SKM-1 treated with dmso at 0.1 percent for 144 hours (cell line): ENCODE data around the gene EOLA2.
"Not testable (repeated sequence)": the region's sequence is repeated elsewhere in the genome, so short reads cannot be mapped to it uniquely, and the experiment has no call there.

ENCODE experiments used
- DNase-seq: peaks from one replicate; lab custom pipeline; 2025; ENCODE audit not compliant: unreplicated experiment; lab: John Stamatoyannopoulos, UW

Gene EOLA2

DNA sequence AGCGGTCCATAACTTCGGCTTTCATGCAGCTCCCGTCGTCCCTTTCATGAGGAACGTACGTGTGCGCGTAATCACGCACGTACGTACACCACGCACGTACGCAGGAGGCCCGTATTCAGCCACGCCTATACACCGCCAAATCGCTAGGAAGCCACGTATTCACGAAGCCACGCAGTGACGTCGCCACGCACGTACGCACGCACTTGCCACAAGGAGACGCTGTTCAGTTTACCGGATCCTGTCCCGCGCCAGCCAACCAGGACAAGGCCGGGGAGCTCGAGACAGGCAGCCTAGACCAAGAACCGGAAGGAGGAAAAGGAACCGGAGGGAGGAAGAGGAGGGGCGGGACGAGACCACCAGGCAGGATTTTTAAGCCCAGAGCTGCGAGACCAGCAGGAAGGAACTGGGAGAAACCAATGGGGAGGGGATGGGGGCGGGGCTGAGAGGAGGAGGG lies at the start of gene EOLA2:
EOLA2 (minus strand) TSS at position 65 of the 454 bp plus-strand sequence. CDS start 4,617 bp downstream, outside the sequence.
- DNase-seq, result peak; percentile 86

DNA sequence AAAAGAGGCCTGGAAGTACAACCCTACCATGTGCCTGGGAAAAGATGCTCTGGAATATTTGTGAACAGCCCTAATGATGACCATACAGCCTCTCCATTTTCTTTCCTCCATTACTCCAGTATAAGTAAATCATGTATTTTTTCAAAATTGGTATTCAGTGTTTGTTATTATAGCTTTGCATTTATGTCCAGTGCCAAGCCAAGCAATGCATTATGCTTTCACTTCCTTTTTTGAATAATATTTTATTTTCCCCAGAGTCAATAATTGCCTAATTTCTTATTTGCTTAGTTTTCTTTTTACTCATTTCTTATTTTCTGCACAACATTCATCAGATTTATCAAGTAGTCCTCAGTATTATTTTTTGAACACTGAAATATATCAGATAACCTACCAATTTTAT lies 49.3 kb upstream of the EOLA2 start:
- DNase-seq, result no peak

GRCh38 chrX:149984411-149984810 lies 46.1 kb upstream of the EOLA2 start:
- no peak for DNase-seq

- no peak for DNase-seq
Observed at GRCh38 chrX:149982310-149982709, 44.0 kb upstream of the EOLA2 start.

- no peak for DNase-seq
Observed at GRCh38 chrX:149979126-149979644, 40.9 kb upstream of the EOLA2 start.

DNA sequence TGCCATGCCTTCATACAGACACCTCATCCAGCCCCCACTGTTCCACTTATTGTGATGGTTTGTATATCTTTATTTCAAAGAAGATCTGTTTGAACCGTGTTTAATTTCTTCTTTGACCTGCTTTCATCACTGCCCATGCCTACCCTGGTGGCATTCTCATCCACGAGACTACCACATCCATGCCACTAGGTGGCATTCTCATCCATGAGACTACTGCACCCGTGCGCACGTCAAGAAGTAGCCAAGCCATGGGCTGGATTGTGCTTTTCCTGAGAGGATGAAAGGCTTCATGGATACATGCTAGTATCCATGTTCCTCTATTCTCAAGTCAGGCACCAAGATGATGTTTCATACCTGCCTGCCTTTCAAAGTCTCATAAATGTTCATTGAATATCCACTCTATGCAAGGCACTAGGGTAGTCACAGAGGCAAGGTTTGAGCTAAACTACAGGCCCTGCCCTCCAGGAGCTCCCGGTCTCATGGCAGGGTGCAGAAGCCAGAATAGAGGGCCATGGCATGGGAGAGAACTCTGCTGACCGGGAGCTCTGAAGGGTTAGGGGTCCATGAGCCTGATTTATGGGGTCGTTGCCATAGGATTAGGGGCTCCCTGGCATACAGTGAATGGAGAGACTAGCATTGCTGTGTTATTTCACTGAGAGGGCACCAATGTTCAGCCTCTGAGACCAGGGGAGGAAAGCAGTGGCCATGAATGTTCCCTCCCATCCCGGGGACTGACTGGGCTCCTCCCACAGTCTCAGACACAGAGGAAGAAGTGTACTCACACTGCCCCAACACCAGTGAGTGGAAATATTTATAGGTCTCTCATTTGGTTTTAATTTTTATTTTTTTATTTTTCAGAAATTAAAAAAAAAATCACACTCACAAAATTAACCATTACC lies 24.8 kb upstream of the EOLA2 start:
- DNase-seq, result no peak

DNA sequence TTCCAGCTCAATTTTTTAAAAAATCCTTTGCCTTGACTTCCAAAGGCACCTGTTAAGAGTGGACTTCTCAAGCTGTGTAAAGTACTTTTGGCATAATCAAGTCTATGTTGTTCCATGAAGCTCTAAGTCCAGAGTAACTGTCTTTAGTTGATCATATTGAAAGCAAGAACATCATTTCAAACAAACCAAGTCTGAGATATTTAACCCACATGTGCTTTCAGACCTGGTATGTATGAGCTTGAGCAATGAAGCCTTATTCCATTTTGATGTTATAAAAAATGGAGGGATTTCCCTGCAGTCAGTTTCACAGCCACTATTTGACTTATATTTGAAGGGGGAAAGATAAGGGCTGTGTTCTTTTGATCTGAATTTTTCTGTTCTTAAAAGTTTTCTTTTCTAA lies 23.7 kb upstream of the EOLA2 start:
- DNase-seq, result no peak

GRCh38 chrX:149961572-149961971 lies 23.3 kb upstream of the EOLA2 start:
- DNase-seq, result no peak

GRCh38 chrX:149950681-149951080 lies 12.4 kb upstream of the EOLA2 start:
- DNase-seq, result no peak

DNA sequence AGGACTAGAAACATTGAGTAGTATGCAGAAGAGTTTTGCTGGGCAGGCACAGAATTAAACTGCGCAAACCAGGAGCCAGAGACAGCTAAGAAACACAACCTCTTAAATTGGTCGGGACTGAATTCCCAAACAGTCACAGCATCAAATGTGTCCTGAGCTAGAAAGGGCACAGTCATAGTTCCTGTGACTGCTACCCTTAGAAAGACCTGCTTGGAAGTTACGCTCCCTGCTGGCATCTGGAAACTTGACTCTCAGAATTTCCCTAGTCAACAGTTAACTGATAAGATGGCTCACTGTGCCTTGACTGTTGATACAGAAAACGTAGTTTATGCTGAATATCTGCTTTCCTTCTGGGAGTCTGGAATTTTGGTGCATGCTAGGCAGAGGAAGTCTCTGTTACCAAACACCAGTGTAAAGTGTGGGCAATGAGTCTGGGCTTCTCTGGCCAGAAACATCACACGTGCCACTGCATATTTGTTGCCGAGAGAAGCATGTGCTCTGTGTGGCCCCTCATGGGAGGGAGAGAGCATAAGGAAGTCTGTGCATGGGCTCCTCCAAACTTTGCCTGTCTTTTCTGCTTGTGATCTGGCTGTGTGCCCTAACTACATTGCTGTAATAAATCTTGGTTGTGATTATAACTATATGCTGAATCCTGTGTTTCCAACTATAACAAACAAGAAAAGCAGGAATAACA lies 11.6 kb upstream of the EOLA2 start:
- no peak for DNase-seq

- no peak for DNase-seq
Observed at GRCh38 chrX:149948016-149948415, 9.7 kb upstream of the EOLA2 start.

DNA sequence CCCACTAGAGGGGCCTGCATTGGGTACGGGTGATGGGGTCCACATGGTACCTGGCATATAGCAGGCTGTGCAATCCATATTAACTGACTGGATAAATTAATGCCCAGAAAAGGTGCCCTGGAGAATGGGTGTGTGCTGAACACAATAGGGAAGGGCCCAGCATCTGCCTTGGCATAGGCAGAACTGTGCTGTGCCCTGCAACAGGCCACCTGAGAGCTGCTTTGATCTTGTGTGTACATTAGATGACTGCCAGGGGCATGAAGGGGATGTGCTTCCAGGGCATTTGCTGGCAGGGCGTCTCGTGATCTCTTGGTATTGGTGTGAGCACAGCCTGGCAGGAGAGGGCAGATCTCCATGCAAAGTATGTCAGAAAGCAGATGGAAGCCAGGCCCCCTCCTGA lies 8.6 kb upstream of the EOLA2 start:
- DNase-seq, result not testable (repeated sequence)

GRCh38 chrX:149945820-149946219 lies 7.5 kb upstream of the EOLA2 start:
- DNase-seq, result not testable (repeated sequence)

- DNase-seq, result not testable (repeated sequence)
Observed at GRCh38 chrX:149945087-149945670, 6.9 kb upstream of the EOLA2 start.

DNA sequence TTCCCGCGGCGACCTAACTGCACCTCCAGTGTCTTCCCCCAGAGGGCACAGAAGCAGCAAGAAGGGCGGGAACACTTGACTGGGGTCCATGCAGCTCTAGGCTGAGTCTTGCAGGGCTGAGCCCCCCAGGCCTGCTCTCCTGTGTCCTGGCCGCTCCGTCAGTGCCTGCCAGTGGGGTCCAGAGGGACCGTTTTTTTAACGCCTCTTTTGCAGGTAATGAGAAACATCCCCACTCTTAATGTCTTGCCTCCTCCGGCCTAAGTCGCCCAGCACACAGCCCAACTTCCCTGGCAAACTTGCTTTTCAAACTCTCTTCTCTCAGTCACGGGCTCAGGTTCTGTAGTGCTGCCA lies 2.4 kb upstream of the EOLA2 start:
- DNase-seq, result not testable (repeated sequence)

GRCh38 chrX:149939905-149940673 lies 1.8 kb upstream of the EOLA2 start:
- peak; percentile 83 for DNase-seq

- no peak for DNase-seq
Observed at GRCh38 chrX:149939655-149939904, 1.3 kb upstream of the EOLA2 start.

DNA sequence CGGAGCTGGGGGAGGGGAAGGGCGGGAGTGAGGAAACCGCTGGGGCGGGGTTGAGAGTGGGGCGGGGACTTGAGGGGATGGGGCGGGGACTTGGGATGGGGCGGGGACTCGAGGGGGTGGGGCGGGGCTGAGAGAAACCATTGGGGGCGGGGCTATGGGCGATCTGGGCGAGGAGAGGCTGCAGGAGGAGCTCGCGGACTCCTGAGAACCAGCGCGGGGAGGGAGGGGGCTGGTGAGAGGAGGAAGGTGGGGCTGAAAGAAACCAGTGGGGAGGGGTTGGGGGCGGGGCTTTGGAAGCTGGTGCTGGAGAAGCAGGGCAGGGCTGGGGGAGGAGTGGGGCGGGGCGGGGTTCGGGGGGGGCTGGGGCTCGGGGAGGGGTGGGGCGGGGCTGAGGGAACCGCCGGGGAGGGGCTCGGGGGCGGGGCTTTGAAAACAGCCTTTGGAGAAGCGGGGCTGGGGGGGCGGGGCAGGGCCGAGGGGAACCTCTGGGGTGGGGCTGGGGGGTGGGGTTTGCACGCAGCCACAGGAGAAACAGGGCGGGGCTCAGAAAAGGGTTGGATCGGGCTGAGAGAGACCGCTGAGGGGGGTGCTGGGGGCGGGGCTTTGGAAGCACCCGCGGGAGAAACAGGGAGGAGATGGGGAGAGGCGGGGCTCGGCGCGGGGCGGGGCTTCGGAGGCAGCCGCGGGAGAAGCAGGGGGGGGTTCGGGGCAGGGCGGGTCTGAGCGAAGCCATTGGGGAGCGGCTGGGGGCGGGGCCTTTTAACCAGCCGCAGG lies 777 bp upstream of the EOLA2 start:
- DNase-seq, result peak; percentile 62

DNA sequence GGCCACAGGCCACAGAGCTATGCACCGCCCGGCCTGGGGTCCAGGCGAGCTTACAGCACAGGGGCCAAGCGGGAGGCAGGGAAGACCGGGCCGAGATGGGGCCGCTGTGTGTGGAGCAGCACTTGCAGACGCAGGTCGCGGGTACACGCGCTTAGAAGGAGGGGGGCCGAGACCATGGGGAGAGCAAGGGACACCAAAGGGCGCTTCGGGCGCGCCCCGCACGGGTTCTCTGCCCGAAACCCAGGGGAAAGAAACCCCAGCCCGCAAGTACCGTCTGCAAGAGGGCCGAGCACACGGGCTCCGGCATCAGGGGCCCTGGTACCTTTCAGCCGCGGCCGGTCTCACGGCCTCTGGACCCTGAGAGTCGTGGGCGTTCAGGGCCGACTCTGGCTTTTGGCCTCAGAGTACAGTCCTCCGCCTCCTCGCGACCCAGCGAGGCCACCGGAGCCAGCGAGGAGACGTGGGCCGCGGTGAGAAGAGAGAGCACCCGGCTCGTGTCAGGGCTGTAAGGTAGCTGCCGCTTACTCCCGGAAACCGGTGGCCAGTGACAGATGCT lies 342 bp downstream of the EOLA2 start:
- no peak for DNase-seq

- not testable (repeated sequence) for DNase-seq
Observed at GRCh38 chrX:149937328-149937727, 963 bp downstream of the EOLA2 start.
